CD4-positive, alpha-beta T cell (primary cell): ENCODE data around the gene MET. TPM values are rescaled to one million over a fixed set of nuclear protein-coding genes. Genes with fewer than 3 reads are reported as not detected.

Source experiments
- ATAC-seq: fragments of 200-7000 bp; cut with Tn5 transposase; one replicate; pipeline ENCODE4 v1.10.0; 2022; ENCODE audit warnings: mild to moderate bottlenecking; ENCODE audit not compliant: poor library complexity
- CTCF ChIA-PET: fragments of 350-600 bp; sonication (Branson Sonifier 250); formaldehyde crosslinking; loops from one replicate; lab custom pipeline; 2021; ENCODE audit warnings: antibody characterized with exemption, inconsistent platforms; lab: Charles Lee
- POLR2A ChIA-PET: fragments of 350-600 bp; sonication (Branson Sonifier 250); formaldehyde crosslinking; loops from one replicate; lab custom pipeline; 2021; ENCODE audit warnings: antibody characterized with exemption, inconsistent platforms; lab: Charles Lee
- DNase-seq, 14 experiments: peaks; one replicate each; pipeline ENCODE4 v3.0.0-alpha.2; 2013 to 2020; ENCODE audit warnings: mixed read lengths in 2 of 14
- H3K27ac ChIP-seq, 2 donors: one replicate each; pipeline versions ENCODE4 v1.5.1 to v1.7.0; 2013; ENCODE audit warnings: low read length in 2 of 2, low read depth in 1 of 2, mild to moderate bottlenecking in 1 of 2
- H3K27me3 ChIP-seq, 2 experiments: 1 replicate in 1 of 2; 2 replicates in 1 of 2; pipeline versions ENCODE4 v1.6.1 to v1.7.0; 2013; ENCODE audit warnings: low read length in 2 of 2, control low read depth in 1 of 2, mild to moderate bottlenecking in 1 of 2, moderate library complexity in 1 of 2; ENCODE audit not compliant: insufficient read depth in 2 of 2, control insufficient read depth in 1 of 2
- H3K36me3 ChIP-seq: one replicate; pipeline ENCODE4 v1.6.1; 2013; ENCODE audit warnings: low read length, control low read depth; ENCODE audit not compliant: insufficient read depth
- H3K4me1 ChIP-seq: one replicate; pipeline ENCODE4 v1.6.1; 2013; ENCODE audit warnings: low read length, control low read depth; ENCODE audit not compliant: insufficient read depth
- H3K4me3 ChIP-seq: one replicate; pipeline ENCODE4 v1.5.1; 2013; ENCODE audit warnings: mild to moderate bottlenecking, low read length, moderate library complexity
- H3K9me3 ChIP-seq, 2 experiments: 1 replicate in 1 of 2; 2 replicates in 1 of 2; pipeline versions ENCODE4 v1.6.1 to v1.7.0; 2013; ENCODE audit warnings: low read length in 2 of 2, mild to moderate bottlenecking in 2 of 2, control low read depth in 1 of 2, moderate library complexity in 1 of 2; ENCODE audit not compliant: control insufficient read depth in 1 of 2, insufficient read depth in 1 of 2
- H3K27ac Mint-ChIP-seq: one replicate; pipeline ENCODE4 v1.8.0; 2020; ENCODE audit warnings: mixed read lengths
- H3K27me3 Mint-ChIP-seq: one replicate; pipeline ENCODE4 v1.8.0; 2021; ENCODE audit warnings: mixed read lengths
- H3K36me3 Mint-ChIP-seq: one replicate; pipeline ENCODE4 v1.8.0; 2021; ENCODE audit warnings: low read depth, mixed read lengths
- H3K4me1 Mint-ChIP-seq: one replicate; pipeline ENCODE4 v1.8.0; 2021; ENCODE audit warnings: low read depth, mixed read lengths
- H3K4me3 Mint-ChIP-seq: one replicate; pipeline ENCODE4 v1.8.0; 2020; ENCODE audit warnings: mild to moderate bottlenecking, mixed read lengths
- H3K9me3 Mint-ChIP-seq: one replicate; pipeline ENCODE4 v1.8.0; 2020; ENCODE audit warnings: mixed read lengths
- intact Hi-C, 2 experiments: fragments of 100-400 bp; cut with DNase I in 1 of 2; cut with micrococcal nuclease in 1 of 2; formaldehyde crosslinking; loops; one replicate each; pipeline versions ENCODE4 v1.15.1 to v1.9.0; 2023 to 2025; cut with DNase I, micrococcal nuclease
- total RNA-seq, 174 experiments: library from RNA in 2 of 174; stranded (reverse) in 2 of 174; gene quantifications; one replicate each; pipeline ENCODE4 v1.2.3 and lab custom pipeline; 2021 to 2026
- TF ChIP-seq, protein P1 (sequence below): fragments of 200-600 bp; IDR thresholded peaks from one replicate; pipeline ENCODE4 v1.8.0; 2022; ENCODE audit warnings: antibody characterized with exemption, mild to moderate bottlenecking

The MET gene
- total RNA-seq, 2 experiments from 2014 or later: 0.14 TPM; not detected in 1

- Histone ChIP-seq H3K4me1 (no peaks in the 10 kb centered on the region), H3K27me3 (no peaks in the 10 kb centered on the region), H3K36me3 (no peaks in the 10 kb centered on the region), H3K4me3 (no peak overlapping the region), H3K27ac (no peak overlapping the region), H3K9me3 (no peaks in the 10 kb centered on the region)
- peaks cover 19% of the 10 kb centered on the region for H3K27me3 Mint-ChIP-seq
- TF ChIP-seq, protein P1, sequence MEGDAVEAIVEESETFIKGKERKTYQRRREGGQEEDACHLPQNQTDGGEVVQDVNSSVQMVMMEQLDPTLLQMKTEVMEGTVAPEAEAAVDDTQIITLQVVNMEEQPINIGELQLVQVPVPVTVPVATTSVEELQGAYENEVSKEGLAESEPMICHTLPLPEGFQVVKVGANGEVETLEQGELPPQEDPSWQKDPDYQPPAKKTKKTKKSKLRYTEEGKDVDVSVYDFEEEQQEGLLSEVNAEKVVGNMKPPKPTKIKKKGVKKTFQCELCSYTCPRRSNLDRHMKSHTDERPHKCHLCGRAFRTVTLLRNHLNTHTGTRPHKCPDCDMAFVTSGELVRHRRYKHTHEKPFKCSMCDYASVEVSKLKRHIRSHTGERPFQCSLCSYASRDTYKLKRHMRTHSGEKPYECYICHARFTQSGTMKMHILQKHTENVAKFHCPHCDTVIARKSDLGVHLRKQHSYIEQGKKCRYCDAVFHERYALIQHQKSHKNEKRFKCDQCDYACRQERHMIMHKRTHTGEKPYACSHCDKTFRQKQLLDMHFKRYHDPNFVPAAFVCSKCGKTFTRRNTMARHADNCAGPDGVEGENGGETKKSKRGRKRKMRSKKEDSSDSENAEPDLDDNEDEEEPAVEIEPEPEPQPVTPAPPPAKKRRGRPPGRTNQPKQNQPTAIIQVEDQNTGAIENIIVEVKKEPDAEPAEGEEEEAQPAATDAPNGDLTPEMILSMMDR: no peak
- no peaks in the 10 kb centered on the region for H3K4me1 Mint-ChIP-seq
- ChIA-PET CTCF (no interaction called here), POLR2A (no interaction called here)
- no peak for DNase-seq
- H3K36me3 Mint-ChIP-seq: no peaks in the 10 kb centered on the region
- intact Hi-C loops: no loop called here
- no peak overlapping the region for H3K27ac Mint-ChIP-seq
- H3K9me3 Mint-ChIP-seq: no peaks in the 10 kb centered on the region
- H3K4me3 Mint-ChIP-seq: no peak overlapping the region
- ATAC-seq: no peak
Observed at GRCh38 chr7:116708248-116708647, 36.3 kb downstream of the MET start.

- intact Hi-C loops: no loop called here
- CTCF ChIA-PET: no interaction called here
- no peak overlapping the region for H3K27ac Mint-ChIP-seq
- DNase-seq (no peak), ATAC-seq (no peak)
- TF ChIP-seq, protein P1: no peak
- POLR2A ChIA-PET: no interaction called here
- no peaks in the 10 kb centered on the region for H3K27me3 ChIP-seq
- H3K36me3 ChIP-seq: no peaks in the 10 kb centered on the region
- no peaks in the 10 kb centered on the region for H3K9me3 Mint-ChIP-seq
- H3K4me3 ChIP-seq: no peak overlapping the region
- H3K9me3 ChIP-seq: no peaks in the 10 kb centered on the region
- H3K4me1 ChIP-seq: no peaks in the 10 kb centered on the region
- peaks cover 19% of the 10 kb centered on the region for H3K27me3 Mint-ChIP-seq
- H3K4me3 Mint-ChIP-seq: no peak overlapping the region
- H3K4me1 Mint-ChIP-seq: no peaks in the 10 kb centered on the region
- H3K27ac ChIP-seq: no peak overlapping the region
- H3K36me3 Mint-ChIP-seq: no peaks in the 10 kb centered on the region
Observed at GRCh38 chr7:116708861-116709260, 36.9 kb downstream of the MET start.

- Histone ChIP-seq H3K4me3 (no peak overlapping the region), H3K4me1 (no peaks in the 10 kb centered on the region), H3K36me3 (no peaks in the 10 kb centered on the region), H3K9me3 (no peaks in the 10 kb centered on the region), H3K27ac (no peak overlapping the region), H3K27me3 (no peaks in the 10 kb centered on the region)
- H3K36me3 Mint-ChIP-seq: no peaks in the 10 kb centered on the region
- no peaks in the 10 kb centered on the region for H3K9me3 Mint-ChIP-seq
- H3K27ac Mint-ChIP-seq: no peak overlapping the region
- ChIA-PET POLR2A (no interaction called here), CTCF (no interaction called here)
- ATAC-seq (no peak), DNase-seq (no peak)
- H3K4me3 Mint-ChIP-seq: no peak overlapping the region
- TF ChIP-seq, protein P1: no peak
- no peaks in the 10 kb centered on the region for H3K4me1 Mint-ChIP-seq
- intact Hi-C loops: no loop called here
- peaks cover 15% of the 10 kb centered on the region for H3K27me3 Mint-ChIP-seq
Observed at GRCh38 chr7:116709336-116709735, 37.3 kb downstream of the MET start.
